Spleen (tissue), 11 donors: ENCODE results near the gene ADAMTSL3. TPM values are rescaled to one million over a fixed set of nuclear protein-coding genes. Genes with fewer than 3 reads are reported as not detected.

ENCODE experiments used
- DNase-seq: peaks from one replicate; pipeline ENCODE4 v3.0.0-alpha.2; 2020
- H3K27ac ChIP-seq, 8 donors: fragments of 200-600 bp; sonication (generic) in 7 of 8; 1 replicate in 4 of 8; 2 replicates in 4 of 8; pipeline versions ENCODE4 v1.5.0 to v1.8.0; 2016 to 2021; ENCODE audit warnings: inconsistent platforms in 4 of 8, mild to moderate bottlenecking in 4 of 8, moderate library complexity in 1 of 8
- H3K27me3 ChIP-seq, 7 donors: fragments of 200-600 bp; sonication (generic) in 6 of 7; replicated peaks in 1 of 7; 1 replicate in 4 of 7; 2 replicates in 3 of 7; pipeline versions ENCODE4 v1.5.0 to v1.8.0; 2016 to 2021; ENCODE audit warnings: inconsistent platforms in 3 of 7, mild to moderate bottlenecking in 1 of 7
- H3K36me3 ChIP-seq, 6 donors: fragments of 200-600 bp; sonication (generic) in 5 of 6; 1 replicate in 4 of 6; 2 replicates in 2 of 6; pipeline versions ENCODE4 v1.5.0 to v1.8.0; 2016 to 2021; ENCODE audit warnings: inconsistent platforms in 2 of 6
- H3K4me1 ChIP-seq, 6 donors: fragments of 200-600 bp; sonication (generic) in 5 of 6; 1 replicate in 3 of 6; 2 replicates in 3 of 6; pipeline versions ENCODE4 v1.5.0 to v1.8.0; 2016 to 2021; ENCODE audit warnings: inconsistent platforms in 3 of 6
- H3K4me3 ChIP-seq, 8 donors: fragments of 200-600 bp; sonication (generic) in 7 of 8; 1 replicate in 4 of 8; 2 replicates in 4 of 8; pipeline versions ENCODE4 v1.5.0 to v1.8.0; 2016 to 2021; ENCODE audit warnings: inconsistent platforms in 4 of 8, mild to moderate bottlenecking in 4 of 8, moderate library complexity in 2 of 8
- H3K9me3 ChIP-seq, 8 donors: fragments of 200-600 bp; sonication (generic) in 7 of 8; 1 replicate in 4 of 8; 2 replicates in 4 of 8; pipeline versions ENCODE4 v1.5.0 to v1.8.0; 2016 to 2021; ENCODE audit warnings: inconsistent platforms in 4 of 8
- POLR2A ChIP-seq, 3 donors: fragments of 450-650 bp; IDR thresholded peaks; one replicate each; pipeline ENCODE4 v1.5.1; 2017; ENCODE audit warnings: antibody characterized with exemption in 3 of 3, mild to moderate bottlenecking in 1 of 3
- POLR2AphosphoS5 ChIP-seq, 3 donors: sonication (generic); formaldehyde crosslinking; IDR thresholded peaks; one replicate each; pipeline ENCODE4 v1.5.1; 2017; ENCODE audit warnings: antibody characterized with exemption in 3 of 3
- WGBS, 5 donors: extraction: QIAGEN DNeasy Blood & Tissue Kit in 3 of 5; methylation state at CpG; one replicate each; pipeline versions ENCODE4 v1.1.5 to v1.1.7; 2013 to 2018; 5-methylcytosine and 5-hydroxymethylcytosine counted together
- intact Hi-C: fragments of 100-400 bp; cut with DNase I; formaldehyde crosslinking; loops from one replicate; pipeline ENCODE4 v1.15.0; 2023; ENCODE audit warnings: low total_unique reads
- polyA plus RNA-seq, 3 donors: library from polyadenylated mRNA; stranded (reverse); fragments of 200-250 nt; gene quantifications; one replicate each; pipeline ENCODE4 v1.2.1, GENCODE V29; 2013
- total RNA-seq, 7 donors: library from RNA; depleted of rRNA in 3 of 7; stranded (reverse); fragments of >200 nt in 3 of 7; fragmentation: NEBNext Ultra II Directional in 4 of 7; extraction: Animal tissue kit (Norgen Biotek cat#: 25700) in 4 of 7; gene quantifications; one replicate each; pipeline versions ENCODE4 v1.1.0 to v1.2.1, GENCODE V29; 2016 to 2021
- TF ChIP-seq, protein P1 (sequence below), 11 experiments: fragments of 200-600 bp in 7 of 11; fragments of 450-650 bp in 4 of 11; sonication (generic) in 4 of 11; IDR thresholded peaks in 8 of 11; conservative IDR thresholded peaks in 3 of 11; 1 replicate in 7 of 11; 2 replicates in 4 of 11; pipeline versions ENCODE4 v1.4.0 to v1.8.0; 2016 to 2021; ENCODE audit warnings: antibody characterized with exemption in 11 of 11, inconsistent platforms in 4 of 11, mild to moderate bottlenecking in 1 of 11
- donor health status: healthy with polysubstance abuse.
- donor health status: DM: no; HTN: no; CAD: no; lungs with moderate emphysema.
- donor health status: DM: no; HTN: no; CAD: no.
- donor health status: Bipolar disorder and iron deficiency.
- donor health status: healthy.
- donor health status: DM: no; HTN: no; CAD: no.
- donor health status: DM: yes; HTN: yes; CAD: no.

Gene ADAMTSL3
- total and polyA plus RNA-seq, 10 donors, result 0.09 to 5.7 (median 2.9) TPM

DNA sequence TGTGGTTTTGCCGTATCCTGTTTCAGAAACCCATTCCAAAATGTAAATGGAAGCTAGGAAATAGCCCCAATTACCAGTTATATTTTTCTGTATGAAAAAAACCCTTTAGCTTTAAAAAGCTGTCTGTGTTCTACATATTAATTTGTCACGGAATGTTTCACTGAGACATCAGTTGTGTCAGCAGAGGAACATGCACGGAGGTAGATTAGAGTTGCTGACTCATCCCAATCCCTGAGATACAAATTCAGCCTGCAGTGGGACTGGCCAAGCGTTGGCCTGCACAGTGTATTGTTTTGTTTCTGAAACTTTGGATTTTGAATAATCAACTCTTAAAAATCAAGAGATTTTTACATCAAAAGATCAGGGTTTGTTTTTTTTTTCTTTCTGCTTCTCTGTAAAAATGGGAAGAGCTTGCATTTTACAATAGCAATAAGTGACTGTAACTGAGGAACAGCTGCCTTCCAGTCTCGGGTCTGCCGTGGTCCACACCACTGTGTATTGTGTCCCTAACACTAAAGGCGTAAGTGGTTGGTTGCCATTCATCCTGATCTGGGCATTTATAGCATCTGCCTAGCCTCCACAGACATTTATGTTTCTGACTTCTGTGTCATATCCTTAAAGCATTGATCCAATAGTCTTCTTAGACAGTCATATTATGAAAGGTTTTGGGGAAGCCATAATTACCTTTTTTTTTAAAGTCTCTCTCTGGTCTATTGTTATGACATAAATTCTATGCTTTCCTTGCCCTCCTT, 218.1 kb downstream of the ADAMTSL3 start:
- WGBS, 5 donors, result 46 to 61% (median 54%) methylated on average over 7 of the region's 7 CpGs
- no peak for DNase-seq
- H3K4me1 ChIP-seq, result no peaks in the 10 kb centered on the region
- H3K27ac ChIP-seq, result no peak overlapping the region
- intact Hi-C loops, result no loop called here
- H3K36me3 ChIP-seq, result no peaks in the 10 kb centered on the region
- TF ChIP-seq POLR2AphosphoS5 (IDR thresholded peaks at IDR 0.05) (no peak), POLR2A (IDR thresholded peaks at IDR 0.05) (no peak)
- TF ChIP-seq, protein P1, sequence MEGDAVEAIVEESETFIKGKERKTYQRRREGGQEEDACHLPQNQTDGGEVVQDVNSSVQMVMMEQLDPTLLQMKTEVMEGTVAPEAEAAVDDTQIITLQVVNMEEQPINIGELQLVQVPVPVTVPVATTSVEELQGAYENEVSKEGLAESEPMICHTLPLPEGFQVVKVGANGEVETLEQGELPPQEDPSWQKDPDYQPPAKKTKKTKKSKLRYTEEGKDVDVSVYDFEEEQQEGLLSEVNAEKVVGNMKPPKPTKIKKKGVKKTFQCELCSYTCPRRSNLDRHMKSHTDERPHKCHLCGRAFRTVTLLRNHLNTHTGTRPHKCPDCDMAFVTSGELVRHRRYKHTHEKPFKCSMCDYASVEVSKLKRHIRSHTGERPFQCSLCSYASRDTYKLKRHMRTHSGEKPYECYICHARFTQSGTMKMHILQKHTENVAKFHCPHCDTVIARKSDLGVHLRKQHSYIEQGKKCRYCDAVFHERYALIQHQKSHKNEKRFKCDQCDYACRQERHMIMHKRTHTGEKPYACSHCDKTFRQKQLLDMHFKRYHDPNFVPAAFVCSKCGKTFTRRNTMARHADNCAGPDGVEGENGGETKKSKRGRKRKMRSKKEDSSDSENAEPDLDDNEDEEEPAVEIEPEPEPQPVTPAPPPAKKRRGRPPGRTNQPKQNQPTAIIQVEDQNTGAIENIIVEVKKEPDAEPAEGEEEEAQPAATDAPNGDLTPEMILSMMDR (IDR thresholded peaks at IDR 0.05 in 8 of 11, conservative IDR thresholded peaks at IDR 0.05 in 3 of 11), result no peak
- no peak overlapping the region for H3K4me3 ChIP-seq
- H3K27me3 ChIP-seq, result peaks cover 0 to 27% (median 0%) of the 10 kb centered on the region in 7 donors
- H3K9me3 ChIP-seq, result no peaks in the 10 kb centered on the region

DNA sequence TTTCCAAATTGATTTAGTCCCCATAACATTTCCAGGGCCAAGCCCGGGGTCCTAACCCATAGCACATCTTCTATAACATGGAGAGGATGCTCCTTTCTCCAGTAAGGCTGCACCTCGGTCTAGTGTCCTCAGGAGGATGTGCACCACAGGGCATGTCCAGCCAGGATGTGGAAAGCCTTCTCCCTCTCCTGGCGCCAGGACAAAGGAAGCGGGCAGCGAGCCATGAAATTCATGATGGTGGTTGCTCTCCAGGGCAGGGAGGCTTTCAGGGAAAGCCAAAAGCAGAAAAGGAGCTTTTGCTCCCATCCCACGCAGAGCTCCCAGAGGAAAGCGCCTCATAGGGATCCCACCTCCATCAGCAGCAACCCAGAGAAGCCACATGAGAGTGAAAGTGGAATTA, 220.0 kb downstream of the ADAMTSL3 start:
- DNase-seq, result no peak
- Histone ChIP-seq H3K4me1 (no peaks in the 10 kb centered on the region), H3K9me3 (no peaks in the 10 kb centered on the region), H3K36me3 (no peaks in the 10 kb centered on the region), H3K4me3 (no peak overlapping the region), H3K27ac (no peak overlapping the region), H3K27me3 (peaks cover 0 to 27% (median 0%) of the 10 kb centered on the region in 7 donors)
- intact Hi-C loops, result no loop called here
- TF ChIP-seq POLR2A (IDR thresholded peaks at IDR 0.05), result no peak
- TF ChIP-seq POLR2AphosphoS5 (IDR thresholded peaks at IDR 0.05), result no peak
- TF ChIP-seq, protein P1 (IDR thresholded peaks at IDR 0.05 in 8 of 11, conservative IDR thresholded peaks at IDR 0.05 in 3 of 11), result no peak
- WGBS, 5 donors, result 76 to 92% (median 83%) methylated on average over 7 of the region's 7 CpGs

DNA sequence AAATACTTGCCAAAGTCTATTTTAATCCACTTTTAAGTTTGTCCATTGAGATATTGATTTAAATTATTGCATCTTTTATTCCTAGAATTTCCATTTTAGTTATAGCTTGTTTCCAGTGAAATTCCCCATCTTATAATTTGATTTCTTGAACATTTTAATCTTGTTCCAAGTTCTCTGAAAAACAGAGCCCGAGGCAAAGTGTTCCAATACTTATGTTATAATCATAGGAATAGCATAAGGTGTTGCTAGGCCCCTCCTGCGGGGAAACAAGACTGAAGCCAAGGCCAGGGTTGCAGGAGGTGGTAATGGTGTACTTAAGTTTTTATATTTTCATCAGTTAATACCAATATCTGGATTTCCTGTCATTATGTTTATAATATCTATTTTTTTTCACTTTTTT, 226.6 kb downstream of the ADAMTSL3 start:
- WGBS, 5 donors, result 80 to 88% (median 84%) methylated on average over 2 of the region's 2 CpGs
- Histone ChIP-seq H3K36me3 (no peaks in the 10 kb centered on the region), H3K27me3 (peaks cover 0 to 28% (median 0%) of the 10 kb centered on the region in 7 donors), H3K4me1 (no peaks in the 10 kb centered on the region), H3K9me3 (no peaks in the 10 kb centered on the region), H3K4me3 (no peak overlapping the region), H3K27ac (no peak overlapping the region)
- TF ChIP-seq, protein P1 (IDR thresholded peaks at IDR 0.05 in 8 of 11, conservative IDR thresholded peaks at IDR 0.05 in 3 of 11), result no peak
- TF ChIP-seq POLR2A (IDR thresholded peaks at IDR 0.05) (no peak), POLR2AphosphoS5 (IDR thresholded peaks at IDR 0.05) (no peak)
- no peak for DNase-seq
- intact Hi-C loops, result no loop called here

DNA sequence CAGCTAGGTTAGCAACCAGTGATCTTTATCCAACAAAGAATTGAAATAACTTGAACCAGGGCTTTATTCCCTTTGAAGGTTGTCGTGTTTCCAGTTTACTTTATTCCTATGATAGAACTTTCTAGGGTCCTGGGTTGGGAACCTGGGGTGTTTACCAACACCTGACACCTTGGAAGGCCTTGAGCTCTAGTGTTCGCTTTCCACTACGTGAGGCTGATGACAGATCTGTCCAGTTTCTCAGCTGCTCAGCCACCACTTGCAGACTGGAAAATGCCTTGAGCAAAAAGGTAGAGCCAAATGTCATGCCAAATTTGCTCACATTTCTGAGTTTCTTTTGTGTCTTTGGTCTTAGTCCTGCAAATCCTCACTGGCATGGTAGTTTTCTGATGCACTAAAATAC, 227.2 kb downstream of the ADAMTSL3 start:
- Histone ChIP-seq H3K4me3 (no peak overlapping the region), H3K9me3 (no peaks in the 10 kb centered on the region), H3K27ac (no peak overlapping the region), H3K4me1 (no peaks in the 10 kb centered on the region), H3K27me3 (peaks cover 0 to 32% (median 0%) of the 10 kb centered on the region in 7 donors), H3K36me3 (no peaks in the 10 kb centered on the region)
- WGBS, 5 donors, result 86 to 96% (median 90%) methylated on average over 3 of the region's 3 CpGs
- intact Hi-C loops, result no loop called here
- no peak for TF ChIP-seq POLR2AphosphoS5 (IDR thresholded peaks at IDR 0.05)
- TF ChIP-seq POLR2A (IDR thresholded peaks at IDR 0.05), result no peak
- TF ChIP-seq, protein P1 (IDR thresholded peaks at IDR 0.05 in 8 of 11, conservative IDR thresholded peaks at IDR 0.05 in 3 of 11), result no peak
- DNase-seq, result no peak
